K562 (cell line): Measurements from ENCODE around the gene RDH5. TPM values are rescaled to one million over a fixed set of nuclear protein-coding genes. Genes with fewer than 3 reads are reported as not detected.

Experiments used
- ATF3 ChIP-seq, 2 experiments: fragments of 450-650 bp in 1 of 2; sonication (generic) in 1 of 2; formaldehyde crosslinking in 1 of 2; IDR thresholded peaks in 1 of 2; conservative IDR thresholded peaks in 1 of 2; 2 replicates each; pipeline versions ENCODE4 v1.6.1 to v1.8.1; 2016 to 2023; ENCODE audit warnings: mild to moderate bottlenecking in 2 of 2, moderate library complexity in 2 of 2, inconsistent platforms in 1 of 2, missing genetic modification reagents in 1 of 2
- CEBPB ChIP-seq: fragments of 450-650 bp; IDR thresholded peaks from 2 replicates; pipeline ENCODE4 v1.6.1; 2016; ENCODE audit warnings: missing genetic modification characterization, missing compliant biosample characterization
- FOXP1 ChIP-seq: sonication (generic); formaldehyde crosslinking; IDR thresholded peaks from 2 replicates; pipeline ENCODE4 v1.8.0; 2022; ENCODE audit warnings: mild to moderate bottlenecking, missing genetic modification reagents
- MAFG ChIP-seq: fragments of 450-650 bp; conservative IDR thresholded peaks from 2 replicates; pipeline ENCODE4 v1.6.1; 2016; ENCODE audit warnings: missing genetic modification characterization, missing compliant biosample characterization
- PATZ1 ChIP-seq: fragments of 250-450 bp; sonication (Bioruptor Pico); IDR thresholded peaks from 2 replicates; pipeline ENCODE4 v1.5.0; 2020; ENCODE audit warnings: mild to moderate bottlenecking, borderline replicate concordance
- PML ChIP-seq: IDR thresholded peaks from 2 replicates; pipeline ENCODE4 v1.6.1; 2012; ENCODE audit warnings: low read length, inconsistent platforms
- RCOR1 ChIP-seq, 2 experiments: IDR thresholded peaks; 2 replicates each; pipeline ENCODE4 v1.6.1; 2012; ENCODE audit warnings: low read depth in 2 of 2, low read length in 2 of 2, borderline replicate concordance in 1 of 2, improper control_type of control experiment in 1 of 2
- ZBTB7A ChIP-seq: IDR thresholded peaks from 2 replicates; pipeline ENCODE4 v1.6.1; 2011; ENCODE audit warnings: low read depth, mild to moderate bottlenecking, low read length, moderate library complexity, borderline replicate concordance; ENCODE audit not compliant: control insufficient read depth
- ZNF124 ChIP-seq: sonication (generic); formaldehyde crosslinking; IDR thresholded peaks from 2 replicates; pipeline ENCODE4 v1.8.1; 2022; ENCODE audit warnings: missing genetic modification reagents
- ZNF707 ChIP-seq: fragments of 250-450 bp; sonication (Bioruptor Pico); conservative IDR thresholded peaks from 2 replicates; pipeline ENCODE4 v1.8.0; 2022; ENCODE audit warnings: inconsistent platforms, mild to moderate bottlenecking, moderate library complexity
- polyA plus RNA-seq, 8 experiments: library from polyadenylated mRNA; depleted of rRNA in 4 of 8; stranded (reverse) in 5 of 8; unstranded in 3 of 8; fragments of >200 nt; fragmentation: Nextera tagmentation in 2 of 8; fragmentation: Illumina TruSeq in 1 of 8; extraction: Ambion mirVana in 2 of 8; extraction: Trizol in 1 of 8; gene quantifications; 2 replicates each; pipeline versions ENCODE4 v1.2.1 to v1.2.3, GENCODE V29; 2011 to 2014; ENCODE audit warnings: inconsistent platforms in 1 of 8, missing spikeins in 1 of 8
- total RNA-seq, 7 experiments: library from RNA; depleted of rRNA in 6 of 7; stranded (reverse); fragments of >200 nt in 6 of 7; fragmentation: Illumina TruSeq in 2 of 7; extraction: Trizol in 2 of 7; gene quantifications; 2 replicates each; pipeline versions ENCODE4 v1.2.1 to v1.2.3, GENCODE V29; 2011 to 2021; ENCODE audit warnings: low replicate concordance in 1 of 7

Gene RDH5
- total and polyA plus RNA-seq, 9 of the 15 experiments (the other 6 are each of a cell fraction or from before 2014, with no cell fraction given) = 0.28 to 2.0 (median 1.1) TPM; not detected in 1

- TF ChIP-seq RCOR1 (IDR thresholded peaks at IDR 0.05; ENCODE audit: borderline replicate concordance in 1 of 2, low read depth in 2 of 2, low read length in 2 of 2) (no peak), ZNF707 (no peak), ATF3 (IDR thresholded peaks at IDR 0.05) (peak; percentile 56), ATF3 (CRISPR knock-in tag; conservative IDR thresholded peaks at IDR 0.05) (no peak), ZNF124 (CRISPR knock-in tag) (no peak), ZBTB7A (0 out of 2 replicates have a peak, but pooled peaks have one; percentile 19), PML (no peak), PATZ1 (no peak), FOXP1 (CRISPR knock-in tag) (no peak), MAFG (no peak), CEBPB (tag) (peak; percentile 85)
Observed at GRCh38 chr12:55707219-55707671, 12.9 kb upstream of the RDH5 start (continued).
